Inflammatory macrophage (primary cell): Measurements from ENCODE around the gene MCM6.
"Not testable (repeated sequence)": the region's sequence is repeated elsewhere in the genome, so short reads cannot be mapped to it uniquely, and the experiment has no call there.

Source experiments
- DNase-seq, 2 donors: peaks; one replicate each; pipeline ENCODE4 v3.0.0-alpha.2; 2020 to 2022

The MCM6 gene

GRCh38 chr2:135818937-135819610, 57.2 kb downstream of the MCM6 start:
- DNase-seq, result peak; percentile 15 to 21

GRCh38 chr2:135817951-135818350, 58.3 kb downstream of the MCM6 start:
- DNase-seq, result no peak

- DNase-seq, result no peak
Observed at GRCh38 chr2:135817466-135817865, 58.8 kb downstream of the MCM6 start.

- DNase-seq, result no peak
Observed at GRCh38 chr2:135815269-135815668, 61.0 kb downstream of the MCM6 start.

GRCh38 chr2:135812907-135813511, 63.2 kb downstream of the MCM6 start:
- no peak for DNase-seq

- not testable (repeated sequence) for DNase-seq
Observed at GRCh38 chr2:135807874-135808273, 68.4 kb downstream of the MCM6 start.

GRCh38 chr2:135803278-135803677, 73.0 kb downstream of the MCM6 start:
- no peak for DNase-seq

GRCh38 chr2:135802350-135802749, 73.9 kb downstream of the MCM6 start:
- no peak for DNase-seq

GRCh38 chr2:135800513-135801460, 75.5 kb downstream of the MCM6 start:
- peak; percentile 48 to 69 for DNase-seq

- no peak for DNase-seq
Observed at GRCh38 chr2:135799738-135800137, 76.5 kb downstream of the MCM6 start.

- DNase-seq, result peak in 1 of 2 donors; percentile 8
Observed at GRCh38 chr2:135798762-135799161, 77.5 kb downstream of the MCM6 start.

- peak in 1 of 2 donors; percentile 23 for DNase-seq
Observed at GRCh38 chr2:135798275-135798705, 78.0 kb downstream of the MCM6 start.

- peak; percentile 72 to 81 for DNase-seq
Observed at GRCh38 chr2:135797497-135798274, 78.6 kb downstream of the MCM6 start.

- no peak for DNase-seq
Observed at GRCh38 chr2:135796606-135797005, 79.6 kb downstream of the MCM6 start.

- not testable (repeated sequence) for DNase-seq
Observed at GRCh38 chr2:135795641-135796040, 80.6 kb downstream of the MCM6 start.

- DNase-seq, result peak in 1 of 2 donors; percentile 14
Observed at GRCh38 chr2:135792401-135793150, 83.7 kb downstream of the MCM6 start.

- no peak for DNase-seq
Observed at GRCh38 chr2:135791418-135792190, 84.6 kb downstream of the MCM6 start.

- no peak for DNase-seq
Observed at GRCh38 chr2:135790423-135790822, 85.8 kb downstream of the MCM6 start.
